ENCODE results near the gene PELI1. TPM values are rescaled to one million over a fixed set of nuclear protein-coding genes. Genes with fewer than 3 reads are reported as not detected.

PELI1 gene
- polyA plus RNA-seq, 1 experiment: 2.0 TPM

DNA sequence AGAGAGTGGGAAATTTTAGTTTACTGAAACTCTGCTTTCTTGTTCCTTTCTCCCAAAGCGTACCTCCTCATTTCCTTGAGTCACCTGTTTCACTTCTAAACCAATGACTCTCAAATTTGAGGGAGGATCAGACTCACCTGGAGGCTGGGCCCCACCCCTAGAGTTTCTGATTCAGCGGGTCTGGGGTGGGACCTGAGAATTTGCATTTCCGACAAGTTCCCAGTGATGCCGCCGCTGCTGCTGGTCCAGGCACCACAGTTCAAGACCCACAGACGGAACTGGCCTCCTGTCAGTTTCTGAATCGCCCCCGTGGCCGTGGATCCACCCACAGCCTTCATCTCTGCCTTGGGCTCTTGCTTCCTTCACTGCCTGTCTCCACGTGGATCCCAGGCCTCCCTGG lies 44.9 kb upstream of the PELI1 start:
- ChIA-PET CTCF (no interaction called here), POLR2A (no interaction called here)
- DNase-seq (ENCODE audit: low read depth): no peak
- H3K4me3 ChIP-seq (ENCODE audit: low read depth, low read length): no peak overlapping the region
- TF ChIP-seq CTCF (IDR thresholded peaks at IDR 0.05; ENCODE audit: insufficient read depth, low read depth, low read length): no peak
- H3K36me3 ChIP-seq (ENCODE audit: control insufficient read depth, insufficient read depth, low read length): no peaks in the 10 kb centered on the region
- H3K27me3 ChIP-seq (ENCODE audit: control insufficient read depth, insufficient read depth, low read length): peaks cover 10% of the 10 kb centered on the region

DNA sequence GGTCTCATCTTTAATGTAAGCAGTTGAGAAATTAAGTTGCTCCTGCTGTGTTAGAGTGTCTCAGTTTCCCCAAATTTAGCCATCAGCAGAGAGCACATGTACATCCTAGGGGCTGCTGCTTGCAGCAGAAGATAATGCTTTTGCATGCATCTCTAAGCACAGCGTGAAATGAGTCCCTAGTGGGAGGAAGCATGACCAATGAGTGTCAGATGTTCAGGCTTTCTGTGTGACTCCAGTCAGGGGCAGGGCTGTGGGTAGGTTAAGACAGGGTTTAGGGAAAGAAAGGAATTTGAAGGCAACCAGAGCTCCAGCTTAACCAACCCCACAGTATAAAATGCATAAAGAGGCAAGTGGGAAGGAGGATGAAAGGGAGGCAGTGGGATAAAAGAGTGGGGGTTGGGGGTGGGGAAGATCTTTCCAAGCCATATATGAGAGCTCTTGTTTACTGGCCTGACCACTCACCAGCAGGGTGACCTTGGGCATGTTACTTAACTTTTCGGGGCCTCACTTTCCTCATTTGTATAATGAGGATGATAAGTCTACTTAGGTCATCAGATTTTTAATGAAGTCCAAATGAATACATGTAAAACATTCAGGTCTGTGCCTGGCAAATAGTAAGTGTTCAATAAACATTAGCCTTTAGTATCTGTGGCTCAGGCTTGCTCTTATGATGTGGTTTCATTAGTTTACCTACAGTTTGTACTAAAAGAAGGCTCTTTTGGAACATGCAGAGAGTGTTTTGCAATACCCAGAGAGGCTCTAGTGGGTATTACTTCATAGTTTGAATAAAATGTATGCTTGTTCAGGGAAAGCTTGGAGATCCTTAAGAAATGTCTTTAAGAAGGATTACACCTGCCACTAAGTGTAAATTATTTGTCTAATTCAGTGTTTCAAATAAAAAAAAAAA lies 42.7 kb upstream of the PELI1 start:
- peaks cover 8% of the 10 kb centered on the region for H3K27me3 ChIP-seq (ENCODE audit: control insufficient read depth, insufficient read depth, low read length)
- no peaks in the 10 kb centered on the region for H3K36me3 ChIP-seq (ENCODE audit: control insufficient read depth, insufficient read depth, low read length)
- CTCF ChIA-PET: no interaction called here
- POLR2A ChIA-PET: no interaction called here
- no peak for DNase-seq (ENCODE audit: low read depth)
- no peak overlapping the region for H3K4me3 ChIP-seq (ENCODE audit: low read depth, low read length)
- no peak for TF ChIP-seq CTCF (IDR thresholded peaks at IDR 0.05; ENCODE audit: insufficient read depth, low read depth, low read length)

GRCh38 chr2:64179582-64180321 lies 35.5 kb upstream of the PELI1 start:
- no peak for TF ChIP-seq CTCF (IDR thresholded peaks at IDR 0.05; ENCODE audit: insufficient read depth, low read depth, low read length)
- Histone ChIP-seq H3K4me3 (ENCODE audit: low read depth, low read length) (no peak overlapping the region), H3K36me3 (ENCODE audit: control insufficient read depth, insufficient read depth, low read length) (no peaks in the 10 kb centered on the region), H3K27me3 (ENCODE audit: control insufficient read depth, insufficient read depth, low read length) (0 out of 2 replicates have a peak, but pooled peaks cover 1% of the 10 kb centered on the region)
- ChIA-PET CTCF (interaction anchor here (0.7 to 1.1 kb wide), 3 partner anchors 10 to 150 kb away, joined by 3 read pairs; no protein-coding TSS in a partner anchor), POLR2A (no interaction called here)
- no peak for DNase-seq (ENCODE audit: low read depth)

DNA sequence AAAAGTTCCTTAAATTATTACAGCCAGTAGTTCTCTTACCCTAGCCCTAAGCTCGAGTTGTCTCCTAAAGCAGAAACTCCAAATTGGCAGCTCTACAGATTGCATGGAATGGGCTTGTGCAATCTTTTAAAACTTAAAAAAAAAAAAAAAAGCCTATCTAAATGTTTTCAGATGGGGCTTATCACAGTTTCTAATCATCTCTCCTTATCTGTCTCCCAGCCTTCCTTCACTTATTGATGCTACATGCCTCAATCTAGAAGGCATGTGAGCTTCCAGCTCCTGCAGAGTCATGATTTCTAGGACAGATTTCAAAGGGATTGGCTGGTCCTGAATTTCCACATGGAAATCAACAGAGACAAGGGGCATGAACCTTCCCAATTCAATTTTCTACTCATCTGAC lies 33.1 kb upstream of the PELI1 start:
- no peak for TF ChIP-seq CTCF (IDR thresholded peaks at IDR 0.05; ENCODE audit: insufficient read depth, low read depth, low read length)
- H3K27me3 ChIP-seq (ENCODE audit: control insufficient read depth, insufficient read depth, low read length): 0 out of 2 replicates have a peak, but pooled peaks cover 2% of the 10 kb centered on the region
- CTCF ChIA-PET: interaction anchor here (0.9 kb wide), 1 partner anchor 42 kb away, joined by 4 read pairs; no protein-coding TSS in a partner anchor
- H3K4me3 ChIP-seq (ENCODE audit: low read depth, low read length): no peak overlapping the region
- no peak for DNase-seq (ENCODE audit: low read depth)
- POLR2A ChIA-PET: interaction anchor here (0.6 kb wide), 1 partner anchor 96 kb away, joined by 13 read pairs; no protein-coding TSS in a partner anchor
- no peaks in the 10 kb centered on the region for H3K36me3 ChIP-seq (ENCODE audit: control insufficient read depth, insufficient read depth, low read length)
